GM12878 (cell line): ENCODE measurements around the gene NBEAL1.

Source experiments
- E4F1 ChIP-seq: fragments of 450-650 bp; IDR thresholded peaks from 2 replicates; pipeline ENCODE4 v1.6.1; 2018; ENCODE audit warnings: borderline replicate concordance, mild to moderate bottlenecking; ENCODE audit not compliant: partially characterized antibody
- POLR2A ChIP-seq: IDR thresholded peaks from 2 replicates; pipeline ENCODE4 v1.6.1; 2011; ENCODE audit warnings: low read depth, mild to moderate bottlenecking, low read length
- SP1 ChIP-seq: IDR thresholded peaks from one replicate; pipeline ENCODE4 v1.6.1; 2011; ENCODE audit warnings: low read depth, low read length
- TAF1 ChIP-seq: IDR thresholded peaks from 2 replicates; pipeline ENCODE4 v1.6.1; 2011; ENCODE audit warnings: mild to moderate bottlenecking, low read depth, low read length, borderline replicate concordance
- USF1 ChIP-seq: IDR thresholded peaks from 2 replicates; pipeline ENCODE4 v1.6.1; 2011; ENCODE audit warnings: borderline replicate concordance, low read depth, mild to moderate bottlenecking, moderate library complexity, mixed read lengths, low read length; ENCODE audit not compliant: insufficient read depth; ENCODE audit errors: extremely low read length
- USF2 ChIP-seq: IDR thresholded peaks from 2 replicates; pipeline ENCODE4 v1.6.1; 2011; ENCODE audit warnings: low read depth, low read length, improper control_type of control experiment, borderline replicate concordance
- ZSCAN29 ChIP-seq: fragments of 450-650 bp; IDR thresholded peaks from 2 replicates; pipeline ENCODE4 v1.6.1; 2017; ENCODE audit warnings: mild to moderate bottlenecking, moderate library complexity
- TF ChIP-seq, protein P1 (sequence below): IDR thresholded peaks from 2 replicates; pipeline ENCODE4 v1.6.1; 2012; ENCODE audit warnings: low read depth, low read length, improper control_type of control experiment
- TF ChIP-seq, protein P2 (sequence below): fragments of 450-650 bp; formaldehyde crosslinking; IDR thresholded peaks from 2 replicates; pipeline ENCODE4 v1.4.0; 2020; ENCODE audit warnings: mild to moderate bottlenecking, moderate library complexity

DNA sequence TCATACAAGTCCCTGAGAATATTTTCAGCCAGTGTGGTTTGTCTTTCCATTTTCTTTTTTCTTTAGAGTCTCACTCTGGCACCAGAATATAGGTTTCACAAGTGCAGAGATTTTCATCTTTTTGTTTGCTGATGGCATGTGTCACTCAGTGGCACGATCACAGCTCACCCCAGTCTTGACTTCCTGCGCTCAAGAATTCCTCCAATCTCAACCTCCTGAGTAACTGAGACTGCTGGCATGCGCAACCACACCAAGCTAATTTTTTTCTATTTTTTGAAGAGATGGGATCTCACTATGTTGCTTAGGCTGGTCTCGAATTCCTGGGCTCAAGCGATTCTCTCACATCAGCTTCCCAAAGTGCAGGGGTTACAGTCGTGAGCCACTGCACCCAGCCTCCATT, 23.9 kb downstream of the NBEAL1 start:
- no peak for TF ChIP-seq E4F1
- TF ChIP-seq, protein P1, sequence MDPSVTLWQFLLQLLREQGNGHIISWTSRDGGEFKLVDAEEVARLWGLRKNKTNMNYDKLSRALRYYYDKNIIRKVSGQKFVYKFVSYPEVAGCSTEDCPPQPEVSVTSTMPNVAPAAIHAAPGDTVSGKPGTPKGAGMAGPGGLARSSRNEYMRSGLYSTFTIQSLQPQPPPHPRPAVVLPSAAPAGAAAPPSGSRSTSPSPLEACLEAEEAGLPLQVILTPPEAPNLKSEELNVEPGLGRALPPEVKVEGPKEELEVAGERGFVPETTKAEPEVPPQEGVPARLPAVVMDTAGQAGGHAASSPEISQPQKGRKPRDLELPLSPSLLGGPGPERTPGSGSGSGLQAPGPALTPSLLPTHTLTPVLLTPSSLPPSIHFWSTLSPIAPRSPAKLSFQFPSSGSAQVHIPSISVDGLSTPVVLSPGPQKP = no peak
- no peak for TF ChIP-seq ZSCAN29
- TF ChIP-seq TAF1 = no peak
- TF ChIP-seq SP1 = no peak
- TF ChIP-seq USF2 = no peak
- no peak for TF ChIP-seq POLR2A
- TF ChIP-seq USF1 = no peak
- TF ChIP-seq, protein P2, sequence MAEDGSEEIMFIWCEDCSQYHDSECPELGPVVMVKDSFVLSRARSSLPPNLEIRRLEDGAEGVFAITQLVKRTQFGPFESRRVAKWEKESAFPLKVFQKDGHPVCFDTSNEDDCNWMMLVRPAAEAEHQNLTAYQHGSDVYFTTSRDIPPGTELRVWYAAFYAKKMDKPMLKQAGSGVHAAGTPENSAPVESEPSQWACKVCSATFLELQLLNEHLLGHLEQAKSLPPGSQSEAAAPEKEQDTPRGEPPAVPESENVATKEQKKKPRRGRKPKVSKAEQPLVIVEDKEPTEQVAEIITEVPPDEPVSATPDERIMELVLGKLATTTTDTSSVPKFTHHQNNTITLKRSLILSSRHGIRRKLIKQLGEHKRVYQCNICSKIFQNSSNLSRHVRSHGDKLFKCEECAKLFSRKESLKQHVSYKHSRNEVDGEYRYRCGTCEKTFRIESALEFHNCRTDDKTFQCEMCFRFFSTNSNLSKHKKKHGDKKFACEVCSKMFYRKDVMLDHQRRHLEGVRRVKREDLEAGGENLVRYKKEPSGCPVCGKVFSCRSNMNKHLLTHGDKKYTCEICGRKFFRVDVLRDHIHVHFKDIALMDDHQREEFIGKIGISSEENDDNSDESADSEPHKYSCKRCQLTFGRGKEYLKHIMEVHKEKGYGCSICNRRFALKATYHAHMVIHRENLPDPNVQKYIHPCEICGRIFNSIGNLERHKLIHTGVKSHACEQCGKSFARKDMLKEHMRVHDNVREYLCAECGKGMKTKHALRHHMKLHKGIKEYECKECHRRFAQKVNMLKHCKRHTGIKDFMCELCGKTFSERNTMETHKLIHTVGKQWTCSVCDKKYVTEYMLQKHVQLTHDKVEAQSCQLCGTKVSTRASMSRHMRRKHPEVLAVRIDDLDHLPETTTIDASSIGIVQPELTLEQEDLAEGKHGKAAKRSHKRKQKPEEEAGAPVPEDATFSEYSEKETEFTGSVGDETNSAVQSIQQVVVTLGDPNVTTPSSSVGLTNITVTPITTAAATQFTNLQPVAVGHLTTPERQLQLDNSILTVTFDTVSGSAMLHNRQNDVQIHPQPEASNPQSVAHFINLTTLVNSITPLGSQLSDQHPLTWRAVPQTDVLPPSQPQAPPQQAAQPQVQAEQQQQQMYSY (CRISPR knock-in tag) = no peak
